GM19351 (cell line): ENCODE data around the gene RHEBL1.
"Not testable (repeated sequence)": the region's sequence is repeated elsewhere in the genome, so short reads cannot be mapped to it uniquely, and the experiment has no call there.

Experiments used
- ATAC-seq: cut with Tn5 transposase; IDR thresholded peaks from one replicate; pipeline ENCODE4 v1.9.1; 2021; ENCODE audit warnings: mild to moderate bottlenecking, moderate library complexity; ENCODE audit not compliant: unreplicated experiment

Gene RHEBL1

DNA sequence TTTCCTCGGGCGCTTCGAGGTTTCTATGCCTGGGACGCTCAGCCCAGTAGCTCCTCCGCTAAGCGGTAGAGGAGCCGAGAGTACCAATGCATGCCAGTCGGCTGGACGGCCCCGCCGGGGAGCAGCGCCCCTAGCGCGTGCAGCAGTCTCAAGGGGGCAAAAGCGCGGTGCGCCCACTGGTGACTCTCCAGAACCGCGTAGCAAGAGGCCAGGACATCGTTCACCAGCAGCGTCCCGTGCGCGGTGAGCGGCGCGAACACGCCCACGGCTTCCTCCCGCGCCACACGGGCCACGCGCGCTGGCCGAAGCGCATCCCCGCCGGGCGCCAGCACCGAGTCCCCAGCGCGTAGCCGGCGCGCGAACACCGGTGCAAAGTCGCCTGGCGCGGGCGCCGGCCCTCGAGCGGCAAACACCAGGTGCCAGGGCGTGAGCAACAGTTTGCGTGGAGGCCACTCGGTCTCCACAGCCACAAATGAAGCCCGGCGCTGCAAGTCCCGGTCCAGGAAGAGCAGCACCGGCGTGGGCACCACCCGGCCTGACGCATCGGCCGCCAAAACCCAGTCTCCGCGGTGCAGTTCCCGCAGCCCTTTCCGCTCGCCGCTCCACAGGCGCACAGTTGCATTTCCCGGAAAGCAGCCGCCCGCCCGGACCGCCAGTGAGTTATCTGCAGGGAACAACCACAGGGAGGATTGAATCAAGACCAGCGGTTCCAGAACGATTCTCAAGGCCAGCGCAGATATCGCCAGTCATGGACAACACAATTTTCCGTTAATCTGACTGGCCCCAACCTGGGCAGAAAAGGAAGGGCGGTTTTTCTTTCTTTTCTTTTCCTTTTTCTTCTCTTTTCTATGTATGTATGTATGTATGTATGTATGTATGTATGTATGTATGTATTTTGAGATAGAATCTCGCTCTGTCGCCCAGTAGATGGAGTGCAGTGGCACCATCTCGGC lies 20.3 kb upstream of the RHEBL1 start:
- ATAC-seq = no peak

- no peak for ATAC-seq
Observed at GRCh38 chr12:49088932-49089330, 19.2 kb upstream of the RHEBL1 start.

DNA sequence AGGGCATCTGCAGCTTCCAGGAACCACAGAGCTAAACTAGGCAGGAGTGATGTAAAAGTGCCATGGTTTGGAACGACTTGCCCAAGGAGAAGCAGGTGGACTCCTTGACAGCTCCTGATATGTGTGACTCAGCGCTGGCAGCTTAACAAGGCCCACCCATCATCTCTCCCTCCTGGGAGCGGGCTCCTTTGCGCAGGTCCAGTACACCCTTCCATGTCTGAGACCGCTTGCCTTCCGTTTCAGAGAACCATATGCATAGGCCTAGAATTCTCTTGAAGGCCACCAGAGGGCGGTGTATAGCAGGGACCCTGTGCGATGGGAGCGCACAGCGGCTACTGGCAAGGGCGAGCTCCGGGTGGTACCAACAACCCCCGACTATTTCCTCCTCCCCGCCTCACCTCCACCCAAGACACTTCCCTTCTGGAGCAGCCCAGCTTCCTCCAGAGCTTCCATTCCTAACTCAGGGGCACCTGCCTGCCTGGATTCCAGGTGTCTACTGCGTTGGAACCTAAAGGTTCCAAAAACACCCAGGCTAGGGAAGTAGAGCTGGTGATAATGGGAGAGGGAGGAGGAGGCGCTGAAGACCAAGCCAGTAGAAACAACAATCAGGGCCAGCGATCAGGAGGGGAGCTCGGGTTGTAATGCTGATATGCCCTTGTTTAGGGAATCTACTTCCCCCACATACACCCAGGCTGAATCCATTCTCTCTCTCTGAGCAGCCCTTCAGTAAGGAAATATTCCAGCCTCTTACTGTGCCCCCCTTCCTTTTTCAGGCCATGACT lies 18.6 kb upstream of the RHEBL1 start:
- peak; percentile 92 for ATAC-seq

DNA sequence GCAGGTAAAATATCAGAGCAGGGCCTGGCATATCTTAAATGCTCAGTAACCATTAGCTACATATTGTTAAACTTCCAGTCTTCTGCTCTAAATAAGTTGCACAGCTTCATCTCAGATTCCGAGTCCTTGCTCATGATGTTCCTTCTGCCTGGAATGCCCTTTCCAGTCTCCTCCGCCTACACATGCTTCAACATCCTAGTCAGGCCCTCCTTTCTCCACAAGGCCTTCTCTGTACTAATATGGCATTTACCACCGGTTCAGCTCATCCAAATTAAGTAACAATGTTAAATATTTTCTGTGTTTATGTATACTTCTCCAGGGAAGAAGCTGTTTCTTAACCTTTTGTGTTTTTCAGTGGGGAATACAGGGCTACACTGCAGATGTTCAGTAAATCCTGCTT lies 16.3 kb upstream of the RHEBL1 start:
- ATAC-seq = no peak

- ATAC-seq = no peak
Observed at GRCh38 chr12:49084438-49084837, 14.7 kb upstream of the RHEBL1 start.

DNA sequence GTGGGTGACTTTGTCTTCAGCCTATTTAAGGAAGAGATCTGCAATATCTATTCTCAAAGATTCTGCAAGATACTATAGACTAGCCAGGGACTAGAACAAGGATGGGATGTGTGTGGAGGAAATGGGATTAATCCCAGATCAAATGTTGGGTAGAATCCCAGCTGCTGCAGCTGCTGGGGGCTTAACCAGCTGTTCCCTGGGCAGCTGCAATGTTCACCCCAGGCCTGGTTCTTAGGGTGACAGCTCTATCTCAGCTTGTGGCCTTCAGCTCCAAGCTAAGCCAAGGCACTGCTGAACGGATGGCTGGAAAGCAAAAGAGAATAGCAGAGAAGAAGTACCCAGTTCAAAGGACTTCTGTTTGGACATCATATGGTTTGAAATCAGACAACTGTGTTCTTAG lies 10.0 kb upstream of the RHEBL1 start:
- ATAC-seq = no peak

DNA sequence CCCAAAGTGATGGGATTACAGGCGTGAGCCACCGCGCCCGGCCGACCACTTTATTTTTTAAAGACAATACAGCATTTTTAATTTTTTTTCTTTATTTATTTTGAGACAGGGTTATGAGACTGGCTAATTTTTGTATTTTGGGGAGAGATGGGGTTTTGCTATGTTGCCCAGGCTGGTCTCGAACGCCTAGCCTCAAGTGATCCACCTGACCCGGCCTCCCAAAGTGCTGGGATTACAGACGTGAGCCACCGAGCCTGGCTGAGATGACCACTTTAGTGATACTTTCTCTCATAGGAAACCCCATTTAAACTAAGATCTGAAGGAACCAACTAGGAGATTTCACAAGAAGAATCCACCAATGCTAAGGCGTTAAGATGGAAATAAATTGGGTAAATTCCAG lies 1.2 kb upstream of the RHEBL1 start:
- ATAC-seq = no peak

DNA sequence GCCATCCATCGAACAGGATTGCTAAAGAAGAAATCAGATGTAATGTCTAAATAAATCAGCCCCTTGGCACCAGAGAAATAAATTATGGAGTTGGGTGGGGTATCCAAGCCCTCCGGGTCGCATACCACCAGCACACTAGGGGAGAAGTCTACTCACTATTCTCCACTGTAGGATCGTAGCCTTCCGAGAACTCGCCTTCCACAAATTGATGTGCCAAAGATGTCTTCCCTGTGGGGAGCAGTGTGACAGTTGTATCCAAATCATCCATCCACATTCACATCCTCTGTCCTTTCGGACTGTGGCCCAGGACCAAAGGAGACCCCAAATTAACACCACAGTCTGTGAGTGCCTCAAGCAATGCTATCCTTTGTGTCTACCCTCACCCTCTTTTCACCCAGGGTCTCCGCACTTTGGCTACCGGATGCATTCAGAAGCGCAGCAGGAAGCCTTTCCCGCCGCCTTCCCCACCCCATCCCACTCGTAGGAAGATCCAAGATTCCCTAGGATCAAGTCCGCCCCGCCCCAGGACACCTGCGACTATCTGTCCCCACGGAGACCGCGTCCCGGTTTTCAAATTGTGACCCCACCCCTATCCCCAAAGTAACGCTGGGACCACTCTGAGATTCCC lies 786 bp downstream of the RHEBL1 start:
- no peak for ATAC-seq

DNA sequence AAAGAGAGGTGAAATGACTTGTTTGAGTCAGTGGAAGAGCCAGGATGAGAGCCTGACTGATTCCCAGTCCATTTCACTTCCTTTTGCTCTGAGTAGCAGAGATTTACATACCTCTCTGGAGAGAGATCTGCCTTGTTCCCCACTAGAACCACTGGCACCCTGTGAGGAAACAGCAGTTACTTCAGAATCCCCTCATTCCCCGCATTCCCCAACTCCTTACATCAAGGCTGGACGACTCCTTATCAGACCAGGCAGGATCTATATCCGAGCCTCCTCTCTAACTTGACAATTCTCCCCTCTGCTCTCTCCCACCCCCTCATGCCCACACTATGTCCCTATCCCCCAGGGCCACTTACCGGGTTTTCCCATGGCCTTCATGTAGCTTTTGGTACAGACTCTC lies 3.7 kb downstream of the RHEBL1 start:
- ATAC-seq = no peak

GRCh38 chr12:49064767-49065152 lies 5.0 kb downstream of the RHEBL1 start:
- ATAC-seq = no peak

DNA sequence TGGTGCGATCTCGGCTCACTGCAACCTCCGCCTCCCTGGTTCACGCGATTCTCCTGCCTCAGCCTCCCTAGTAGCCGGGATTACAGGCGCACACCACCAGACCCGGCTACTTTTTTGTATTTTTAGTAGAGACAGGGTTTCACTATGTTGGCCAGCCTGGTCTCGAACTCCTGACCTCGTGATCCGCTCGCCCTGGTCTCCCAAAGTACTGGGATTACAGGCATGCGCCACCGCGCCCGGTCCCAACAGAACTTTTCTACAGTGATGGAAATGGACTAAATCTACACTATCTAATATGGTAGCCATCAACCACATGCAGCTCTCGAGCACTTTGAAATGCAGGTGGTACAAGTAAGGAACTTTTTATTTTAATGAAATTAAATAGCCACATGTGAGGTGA lies 7.9 kb downstream of the RHEBL1 start:
- not testable (repeated sequence) for ATAC-seq

DNA sequence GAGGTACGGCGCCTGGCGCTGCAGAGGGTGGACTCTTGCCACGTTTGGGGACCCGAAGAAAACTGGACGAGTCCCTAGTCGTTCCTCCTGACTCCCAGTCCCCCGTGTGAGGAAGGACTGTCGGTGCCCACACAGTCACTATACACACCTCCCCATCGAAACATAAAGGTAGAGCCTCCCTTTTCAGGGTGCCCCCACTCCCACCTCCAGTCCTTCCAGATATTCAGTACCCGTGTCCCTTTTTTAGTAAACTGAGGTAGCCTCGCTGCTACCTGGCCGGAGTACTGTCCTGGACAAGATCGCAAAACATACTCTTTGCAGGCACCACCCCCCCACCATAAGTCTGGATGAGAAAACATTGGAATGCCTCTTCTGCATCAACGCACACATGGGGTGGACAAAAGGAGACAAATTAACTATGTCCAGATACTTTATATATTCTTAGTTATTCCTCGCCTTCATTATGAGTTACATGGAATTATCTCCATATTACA lies 8.6 kb downstream of the RHEBL1 start:
- ATAC-seq = no peak

DNA sequence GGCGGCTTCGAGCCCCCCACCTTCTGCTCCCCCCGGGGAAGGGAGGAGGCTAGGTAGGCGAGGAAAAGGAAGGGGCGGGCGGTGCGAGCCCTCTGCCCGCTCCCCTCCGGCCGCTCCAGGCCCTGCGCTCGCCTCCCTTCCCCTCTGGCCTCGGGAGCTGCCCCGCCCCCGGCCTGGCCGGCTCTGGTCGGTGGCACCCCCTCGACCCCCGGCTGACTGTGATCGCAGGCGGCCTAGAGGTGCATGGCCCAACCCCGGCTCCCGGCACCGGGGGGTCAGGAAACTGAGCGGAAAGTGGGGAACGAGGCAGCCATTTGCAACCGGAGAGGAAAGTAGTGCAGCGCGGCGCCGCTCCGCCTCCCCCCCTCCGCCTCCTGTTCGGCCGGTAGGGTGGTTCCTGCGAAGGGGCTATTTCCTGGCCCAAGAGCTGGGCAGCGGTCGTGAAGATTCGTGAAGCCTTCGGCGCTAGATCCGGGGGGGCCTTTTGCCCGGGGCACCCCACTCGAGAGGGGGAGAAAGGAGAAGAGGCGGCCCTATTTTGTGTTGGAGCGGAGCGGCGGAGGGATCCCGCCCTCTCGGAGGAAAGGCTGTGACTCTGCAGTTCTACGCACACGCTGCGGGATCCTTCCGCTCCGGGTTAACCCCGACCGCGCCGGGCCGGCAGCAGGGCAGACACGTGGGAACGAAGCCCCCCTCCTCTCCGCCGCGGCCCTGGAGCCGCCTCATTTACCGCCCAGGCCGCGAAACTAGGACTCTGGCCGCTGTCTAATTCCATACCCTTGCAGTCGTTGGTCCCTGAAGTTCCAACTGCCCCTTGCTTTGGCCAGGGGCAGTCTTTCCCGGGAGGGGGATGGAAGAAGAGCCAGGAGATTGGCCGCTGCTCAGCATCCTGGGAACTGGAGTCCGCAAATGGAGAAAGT lies 9.3 kb downstream of the RHEBL1 start, which contains the start of gene KMT2D:
TSS of gene KMT2D (minus strand) at position 558 of the 920 bp plus-strand sequence. CDS start 5,470 bp downstream, outside the sequence.
- no peak for ATAC-seq

DNA sequence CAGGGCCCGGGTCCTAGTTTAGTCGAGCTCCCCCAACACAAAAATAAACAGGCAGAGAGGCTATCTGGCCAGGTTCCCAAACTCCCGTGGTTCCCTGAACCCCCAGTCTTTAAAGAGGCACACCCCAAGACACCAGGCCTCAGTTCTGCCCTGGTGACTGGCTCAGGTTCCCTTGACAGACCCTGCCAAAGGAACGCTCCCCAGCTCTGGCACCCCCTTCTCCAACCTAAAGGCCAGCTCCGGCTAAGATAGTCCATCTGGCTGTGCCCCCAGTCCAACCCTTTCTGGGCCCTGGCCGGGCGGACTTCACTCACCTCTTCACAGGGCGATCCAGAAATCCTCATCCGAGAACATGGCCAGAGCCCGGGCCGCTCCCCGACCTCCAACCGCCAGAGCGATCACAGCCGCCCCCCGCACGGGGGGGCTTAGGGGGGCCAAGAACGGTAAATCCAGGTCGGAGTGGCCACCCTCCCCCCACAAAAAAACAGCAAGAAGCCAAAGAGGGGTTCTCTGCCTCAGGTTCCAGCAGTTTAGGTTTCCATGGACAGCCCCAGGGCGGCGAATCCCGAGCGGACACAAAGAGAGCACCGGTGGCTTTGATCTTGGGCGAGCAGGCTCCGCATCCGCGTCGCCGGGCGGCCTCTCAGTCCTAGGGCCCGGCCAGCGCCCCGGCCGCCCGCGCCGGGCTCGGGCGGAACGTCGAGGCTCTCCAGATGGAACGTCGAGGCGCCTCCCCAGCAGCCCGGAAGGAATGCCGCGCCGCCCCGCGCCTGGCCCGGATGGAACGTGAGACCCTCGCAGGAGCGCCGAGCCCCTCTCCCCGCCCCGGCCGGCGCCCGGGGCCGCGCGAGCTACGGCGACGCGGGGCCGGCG lies 10.2 kb downstream of the RHEBL1 start:
- ATAC-seq = no peak

DNA sequence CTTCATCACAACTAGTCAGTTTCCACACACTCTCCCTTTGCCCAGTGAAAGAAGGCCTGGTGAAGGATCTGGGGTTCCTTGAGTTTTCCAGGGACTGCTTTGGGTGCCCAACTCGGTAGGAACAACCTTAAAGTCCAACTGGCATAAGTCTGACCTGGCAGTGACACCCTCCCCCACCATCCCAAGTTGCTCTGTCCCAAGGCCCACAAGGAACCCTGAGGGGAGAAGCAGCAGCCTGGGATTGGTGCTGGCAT lies 10.8 kb downstream of the RHEBL1 start:
- no peak for ATAC-seq

DNA sequence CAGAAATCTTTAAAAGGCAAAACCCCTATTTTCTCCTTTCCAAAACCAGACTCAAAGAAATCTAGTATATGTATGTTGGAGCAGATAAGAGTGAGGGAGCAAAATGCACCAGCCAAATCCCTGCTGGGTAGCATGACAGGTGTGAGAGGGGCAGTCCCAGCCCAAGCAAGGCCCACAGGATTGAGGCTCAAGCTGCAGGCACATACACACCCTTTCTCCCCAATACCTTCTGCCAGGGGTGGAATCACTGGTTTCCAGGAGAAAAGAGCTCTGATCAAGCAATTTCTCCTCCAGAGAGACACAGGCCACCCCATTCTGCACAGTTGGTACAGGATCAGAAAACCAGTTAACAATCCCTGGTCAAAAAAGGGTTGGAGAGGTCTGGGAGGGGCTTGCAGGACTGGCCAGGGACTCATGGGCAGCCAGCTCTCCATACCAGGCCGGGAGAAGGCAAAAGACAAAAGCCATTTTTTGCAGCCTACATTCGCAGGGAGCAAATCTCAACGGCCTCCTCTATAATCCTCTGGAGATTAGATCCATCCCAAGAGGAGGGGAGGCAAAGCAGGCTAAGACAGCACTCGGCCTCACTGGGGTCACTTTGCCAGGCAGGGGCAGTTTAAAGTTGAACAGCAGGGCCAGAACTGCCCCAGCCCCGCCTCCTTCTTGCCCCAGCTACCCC lies 11.3 kb downstream of the RHEBL1 start:
- no peak for ATAC-seq

DNA sequence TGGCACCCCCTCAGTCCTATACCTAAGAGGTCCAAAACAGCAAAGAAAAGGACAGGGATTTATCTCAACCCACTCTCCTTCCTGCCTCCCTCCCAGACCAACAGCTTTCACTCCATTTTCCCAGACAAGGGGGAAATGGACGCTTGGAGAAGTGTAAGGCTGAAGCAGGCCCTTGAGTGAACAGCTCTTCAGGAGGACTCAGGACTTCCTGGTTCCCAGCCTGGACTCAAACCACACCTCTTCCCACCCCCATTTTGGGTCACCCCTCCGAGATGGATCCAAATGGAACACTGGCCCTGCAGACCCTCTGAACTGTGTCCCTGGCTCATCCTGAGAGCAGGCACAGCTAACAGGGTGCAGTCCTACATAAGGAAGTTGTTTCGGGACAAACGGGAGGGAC lies 11.9 kb downstream of the RHEBL1 start:
- no peak for ATAC-seq

DNA sequence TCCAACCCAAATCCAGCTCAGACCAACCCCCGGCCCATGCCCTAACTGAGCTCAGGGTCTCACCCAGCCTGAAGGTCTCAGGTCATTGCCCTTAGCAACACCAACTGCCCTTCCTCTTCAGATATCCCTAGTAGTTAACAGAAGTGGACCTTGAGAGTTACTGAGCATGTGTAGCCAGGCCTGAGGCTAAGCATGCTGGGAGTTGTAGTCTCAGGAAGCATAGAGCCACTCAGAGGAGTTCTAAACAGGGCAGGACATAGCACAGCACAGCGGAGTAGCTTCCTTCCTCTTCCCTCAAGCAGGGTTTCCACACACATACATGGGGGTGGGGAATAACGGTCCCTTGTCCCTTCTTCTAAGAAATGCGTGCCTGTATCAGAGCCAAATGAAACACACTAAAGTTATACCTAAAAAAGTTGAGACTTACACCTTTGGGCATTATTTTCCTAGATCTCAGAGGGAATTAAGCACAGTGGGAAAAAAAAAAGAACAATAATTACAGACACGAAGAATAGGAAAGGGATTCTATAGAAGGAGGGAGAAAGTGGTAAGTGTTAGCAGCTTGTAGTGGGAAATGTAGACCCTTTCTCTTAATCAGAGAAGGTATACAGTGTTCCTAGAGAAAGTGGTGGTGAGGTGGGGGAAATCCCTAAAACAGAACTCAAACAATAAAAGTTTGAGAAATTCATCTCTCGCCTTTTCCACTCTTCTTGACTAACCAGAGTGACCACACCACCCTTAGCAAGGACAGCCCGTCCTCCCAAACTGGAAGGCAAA lies 13.6 kb downstream of the RHEBL1 start:
- peak; percentile 83 for ATAC-seq
